ENCODE measurements around the gene NAP1L5. TPM values are rescaled to one million over a fixed set of nuclear protein-coding genes. Genes with fewer than 3 reads are reported as not detected.

The NAP1L5 gene
- polyA plus RNA-seq, 2 of the 4 experiments (the other 2 are of a cell fraction) = 2.4 to 3.0 TPM

DNA sequence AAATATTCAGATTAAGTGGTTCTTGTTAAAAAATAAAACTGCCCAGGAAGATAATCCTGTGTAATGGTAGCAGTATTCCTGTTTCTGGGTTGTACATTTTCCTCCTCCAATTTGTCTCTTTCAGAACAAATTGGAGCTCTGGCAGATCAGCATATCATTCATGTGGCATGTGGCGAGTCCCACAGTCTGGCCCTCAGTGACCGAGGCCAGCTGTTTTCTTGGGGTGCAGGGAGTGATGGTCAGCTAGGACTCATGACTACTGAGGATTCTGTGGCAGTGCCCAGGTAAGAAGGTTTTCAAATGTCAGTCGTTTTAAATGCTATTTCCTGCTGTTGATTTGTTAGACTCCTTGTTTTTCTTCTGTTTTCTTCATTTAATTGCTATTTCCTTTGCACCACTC lies 47.9 kb downstream of the NAP1L5 start:
- no peak for DNase-seq (ENCODE audit: low read depth in 1 of 2, low spot score in 1 of 2)
- ChIA-PET CTCF (interaction anchor here (0.9 to 1.5 kb wide), 2 partner anchors 9 to 56 kb away, joined by 3 to 6 read pairs; no protein-coding TSS in a partner anchor), POLR2A (no interaction called here)
- Histone ChIP-seq H3K4me1 (no peaks in the 10 kb centered on the region), H3K9me3 (no peaks in the 10 kb centered on the region), H3K27ac (no peak overlapping the region), H3K4me2 (no peak overlapping the region), H3K4me3 (no peak overlapping the region)
- 53% methylated on average over 3 of the region's 3 CpGs for WGBS (ENCODE audit: missing lambda C conversion rate)
- ATAC-seq = no peak
- no peak for FAIRE-seq
- TF ChIP-seq CEBPB (IDR thresholded peaks at IDR 0.05) = no peak
- no peak for TF ChIP-seq RAD21 (conservative IDR thresholded peaks at IDR 0.05 in 1 of 2, IDR thresholded peaks at IDR 0.05 in 1 of 2)
- TF ChIP-seq, protein P1, sequence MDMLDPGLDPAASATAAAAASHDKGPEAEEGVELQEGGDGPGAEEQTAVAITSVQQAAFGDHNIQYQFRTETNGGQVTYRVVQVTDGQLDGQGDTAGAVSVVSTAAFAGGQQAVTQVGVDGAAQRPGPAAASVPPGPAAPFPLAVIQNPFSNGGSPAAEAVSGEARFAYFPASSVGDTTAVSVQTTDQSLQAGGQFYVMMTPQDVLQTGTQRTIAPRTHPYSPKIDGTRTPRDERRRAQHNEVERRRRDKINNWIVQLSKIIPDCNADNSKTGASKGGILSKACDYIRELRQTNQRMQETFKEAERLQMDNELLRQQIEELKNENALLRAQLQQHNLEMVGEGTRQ (IDR thresholded peaks at IDR 0.05) = no peak
- TF ChIP-seq ESRRA (IDR thresholded peaks at IDR 0.05; ENCODE audit: borderline replicate concordance, low read length) = no peak
- TF ChIP-seq CHD2 (IDR thresholded peaks at IDR 0.05; ENCODE audit: low read length, partially characterized antibody) = no peak
- TF ChIP-seq RNF2 (IDR thresholded peaks at IDR 0.05; ENCODE audit: borderline replicate concordance, low read depth) = no peak
- TF ChIP-seq JUN (IDR thresholded peaks at IDR 0.05) = no peak
- TF ChIP-seq, protein P2, sequence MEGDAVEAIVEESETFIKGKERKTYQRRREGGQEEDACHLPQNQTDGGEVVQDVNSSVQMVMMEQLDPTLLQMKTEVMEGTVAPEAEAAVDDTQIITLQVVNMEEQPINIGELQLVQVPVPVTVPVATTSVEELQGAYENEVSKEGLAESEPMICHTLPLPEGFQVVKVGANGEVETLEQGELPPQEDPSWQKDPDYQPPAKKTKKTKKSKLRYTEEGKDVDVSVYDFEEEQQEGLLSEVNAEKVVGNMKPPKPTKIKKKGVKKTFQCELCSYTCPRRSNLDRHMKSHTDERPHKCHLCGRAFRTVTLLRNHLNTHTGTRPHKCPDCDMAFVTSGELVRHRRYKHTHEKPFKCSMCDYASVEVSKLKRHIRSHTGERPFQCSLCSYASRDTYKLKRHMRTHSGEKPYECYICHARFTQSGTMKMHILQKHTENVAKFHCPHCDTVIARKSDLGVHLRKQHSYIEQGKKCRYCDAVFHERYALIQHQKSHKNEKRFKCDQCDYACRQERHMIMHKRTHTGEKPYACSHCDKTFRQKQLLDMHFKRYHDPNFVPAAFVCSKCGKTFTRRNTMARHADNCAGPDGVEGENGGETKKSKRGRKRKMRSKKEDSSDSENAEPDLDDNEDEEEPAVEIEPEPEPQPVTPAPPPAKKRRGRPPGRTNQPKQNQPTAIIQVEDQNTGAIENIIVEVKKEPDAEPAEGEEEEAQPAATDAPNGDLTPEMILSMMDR (IDR thresholded peaks at IDR 0.05) = no peak
- no peak for TF ChIP-seq PHF8 (IDR thresholded peaks at IDR 0.05; ENCODE audit: borderline replicate concordance, low read depth)

DNA sequence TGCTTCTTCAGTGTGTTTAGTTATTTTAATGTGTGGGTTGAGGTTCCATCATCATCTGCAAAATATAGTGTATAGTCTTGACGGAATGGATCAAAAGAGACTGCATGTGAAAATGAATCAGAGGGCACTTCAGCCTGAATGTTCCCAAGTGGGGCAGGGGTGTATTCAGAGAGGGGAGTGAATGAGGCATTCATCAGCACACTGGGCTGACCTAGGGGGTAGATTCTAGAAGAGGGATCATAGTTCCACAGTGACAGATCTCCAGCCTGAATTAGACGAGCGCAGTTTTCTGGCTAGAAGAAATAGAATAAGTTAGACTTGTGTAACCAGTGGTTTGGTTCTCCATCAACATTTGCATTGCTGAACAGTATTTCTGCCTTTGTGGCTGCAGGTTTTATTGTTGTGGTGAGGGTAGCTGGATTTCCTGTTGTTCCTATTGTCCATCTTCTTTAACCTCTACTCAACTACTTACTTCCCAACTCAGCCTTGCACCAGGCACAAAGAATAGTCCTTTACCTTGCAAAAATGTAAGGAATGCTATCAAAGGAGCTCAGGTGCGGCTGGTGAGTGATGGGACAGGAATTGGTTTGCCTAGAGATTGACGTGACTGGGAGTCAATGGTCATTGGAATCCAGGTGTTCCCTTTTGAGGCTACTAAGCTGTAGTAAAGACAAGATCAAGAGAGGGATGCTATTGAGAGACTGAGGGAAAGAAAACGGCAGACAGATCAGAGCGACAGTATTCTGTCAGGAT lies 50.9 kb downstream of the NAP1L5 start:
- 91% methylated on average over 7 of the region's 7 CpGs for WGBS (ENCODE audit: missing lambda C conversion rate)
- H3K4me2 ChIP-seq = no peak overlapping the region
- ChIA-PET POLR2A (no interaction called here), CTCF (interaction anchor here (1.0 kb wide), 1 partner anchor 13 kb away, joined by 4 read pairs; no protein-coding TSS in a partner anchor)
- ATAC-seq = no peak
- TF ChIP-seq ZNF302 (CRISPR knock-in tag; IDR thresholded peaks at IDR 0.05) (no peak), CEBPB (IDR thresholded peaks at IDR 0.05) (no peak), HOXB13 (CRISPR knock-in tag; IDR thresholded peaks at IDR 0.05; ENCODE audit: low read depth) (no peak), RCOR1 (IDR thresholded peaks at IDR 0.05; ENCODE audit: low read depth, low read length) (no peak), MAFK (IDR thresholded peaks at IDR 0.05; ENCODE audit: partially characterized antibody) (no peak), KDM5A (IDR thresholded peaks at IDR 0.05) (no peak), EHMT2 (IDR thresholded peaks at IDR 0.05; ENCODE audit: low read depth) (no peak), CHD2 (IDR thresholded peaks at IDR 0.05; ENCODE audit: low read length, partially characterized antibody) (no peak), EHF (CRISPR knock-in tag; IDR thresholded peaks at IDR 0.05) (no peak), NPAS2 (CRISPR knock-in tag; IDR thresholded peaks at IDR 0.05; ENCODE audit: borderline replicate concordance) (no peak), FOSB (CRISPR knock-in tag; IDR thresholded peaks at IDR 0.05) (no peak), JUN (IDR thresholded peaks at IDR 0.05) (no peak)
- TF ChIP-seq, protein P3, sequence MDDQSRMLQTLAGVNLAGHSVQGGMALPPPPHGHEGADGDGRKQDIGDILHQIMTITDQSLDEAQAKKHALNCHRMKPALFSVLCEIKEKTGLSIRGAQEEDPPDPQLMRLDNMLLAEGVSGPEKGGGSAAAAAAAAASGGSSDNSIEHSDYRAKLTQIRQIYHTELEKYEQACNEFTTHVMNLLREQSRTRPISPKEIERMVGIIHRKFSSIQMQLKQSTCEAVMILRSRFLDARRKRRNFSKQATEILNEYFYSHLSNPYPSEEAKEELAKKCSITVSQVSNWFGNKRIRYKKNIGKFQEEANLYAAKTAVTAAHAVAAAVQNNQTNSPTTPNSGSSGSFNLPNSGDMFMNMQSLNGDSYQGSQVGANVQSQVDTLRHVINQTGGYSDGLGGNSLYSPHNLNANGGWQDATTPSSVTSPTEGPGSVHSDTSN (IDR thresholded peaks at IDR 0.05) = no peak
- TF ChIP-seq, protein P2 (IDR thresholded peaks at IDR 0.05) = no peak
- TF ChIP-seq, protein P1 (IDR thresholded peaks at IDR 0.05) = no peak
- TF ChIP-seq, protein P4, sequence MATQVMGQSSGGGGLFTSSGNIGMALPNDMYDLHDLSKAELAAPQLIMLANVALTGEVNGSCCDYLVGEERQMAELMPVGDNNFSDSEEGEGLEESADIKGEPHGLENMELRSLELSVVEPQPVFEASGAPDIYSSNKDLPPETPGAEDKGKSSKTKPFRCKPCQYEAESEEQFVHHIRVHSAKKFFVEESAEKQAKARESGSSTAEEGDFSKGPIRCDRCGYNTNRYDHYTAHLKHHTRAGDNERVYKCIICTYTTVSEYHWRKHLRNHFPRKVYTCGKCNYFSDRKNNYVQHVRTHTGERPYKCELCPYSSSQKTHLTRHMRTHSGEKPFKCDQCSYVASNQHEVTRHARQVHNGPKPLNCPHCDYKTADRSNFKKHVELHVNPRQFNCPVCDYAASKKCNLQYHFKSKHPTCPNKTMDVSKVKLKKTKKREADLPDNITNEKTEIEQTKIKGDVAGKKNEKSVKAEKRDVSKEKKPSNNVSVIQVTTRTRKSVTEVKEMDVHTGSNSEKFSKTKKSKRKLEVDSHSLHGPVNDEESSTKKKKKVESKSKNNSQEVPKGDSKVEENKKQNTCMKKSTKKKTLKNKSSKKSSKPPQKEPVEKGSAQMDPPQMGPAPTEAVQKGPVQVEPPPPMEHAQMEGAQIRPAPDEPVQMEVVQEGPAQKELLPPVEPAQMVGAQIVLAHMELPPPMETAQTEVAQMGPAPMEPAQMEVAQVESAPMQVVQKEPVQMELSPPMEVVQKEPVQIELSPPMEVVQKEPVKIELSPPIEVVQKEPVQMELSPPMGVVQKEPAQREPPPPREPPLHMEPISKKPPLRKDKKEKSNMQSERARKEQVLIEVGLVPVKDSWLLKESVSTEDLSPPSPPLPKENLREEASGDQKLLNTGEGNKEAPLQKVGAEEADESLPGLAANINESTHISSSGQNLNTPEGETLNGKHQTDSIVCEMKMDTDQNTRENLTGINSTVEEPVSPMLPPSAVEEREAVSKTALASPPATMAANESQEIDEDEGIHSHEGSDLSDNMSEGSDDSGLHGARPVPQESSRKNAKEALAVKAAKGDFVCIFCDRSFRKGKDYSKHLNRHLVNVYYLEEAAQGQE (IDR thresholded peaks at IDR 0.05) = no peak
- no peaks in the 10 kb centered on the region for H3K4me1 ChIP-seq
- H3K27ac ChIP-seq = no peak overlapping the region
- no peak for FAIRE-seq
- H3K4me3 ChIP-seq = no peak overlapping the region
- DNase-seq (ENCODE audit: low read depth in 1 of 2, low spot score in 1 of 2) = no peak
- no peaks in the 10 kb centered on the region; the same call in 2 of the 3 replicates for H3K9me3 ChIP-seq

Data from A549 (cell line).